Neural crest cell (in vitro differentiated cells): ENCODE measurements around the gene CACNA1A. TPM values are rescaled to one million over a fixed set of nuclear protein-coding genes. Genes with fewer than 3 reads are reported as not detected.

Source experiments
- DNase-seq: peaks from one replicate; pipeline ENCODE4 v3.0.0; 2021; ENCODE audit warnings: low read depth, mixed read lengths, low spot score
- H3K27ac Mint-ChIP-seq: one replicate; pipeline ENCODE4 v1.8.0; 2021; ENCODE audit warnings: mild to moderate bottlenecking, mixed read lengths; ENCODE audit not compliant: unreplicated experiment
- H3K27me3 Mint-ChIP-seq: 2 replicates; pipeline ENCODE4 v1.8.0; 2021; ENCODE audit warnings: low read depth, mild to moderate bottlenecking, mixed read lengths
- H3K36me3 Mint-ChIP-seq: 2 replicates; pipeline ENCODE4 v1.8.0; 2021; ENCODE audit warnings: low read depth, mild to moderate bottlenecking, mixed read lengths
- H3K4me1 Mint-ChIP-seq: 2 replicates; pipeline ENCODE4 v1.8.0; 2021; ENCODE audit warnings: mixed read lengths
- H3K4me3 Mint-ChIP-seq: one replicate; pipeline ENCODE4 v1.8.0; 2021; ENCODE audit warnings: mild to moderate bottlenecking, mixed read lengths
- H3K9me3 Mint-ChIP-seq: 2 replicates; pipeline ENCODE4 v1.8.0; 2021; ENCODE audit warnings: mixed read lengths
- CTCF ChIP-seq: fragments of 200-600 bp; sonication (generic); conservative IDR thresholded peaks from 2 replicates; pipeline ENCODE4 v1.5.0; 2021; ENCODE audit warnings: antibody characterized with exemption, mild to moderate bottlenecking
- total RNA-seq: library from RNA; stranded (reverse); gene quantifications from 2 replicates; pipeline ENCODE4 v1.2.1, GENCODE V29; 2021

The CACNA1A gene
- total RNA-seq, 1 donor from 2014 or later: 2.8 TPM

DNA sequence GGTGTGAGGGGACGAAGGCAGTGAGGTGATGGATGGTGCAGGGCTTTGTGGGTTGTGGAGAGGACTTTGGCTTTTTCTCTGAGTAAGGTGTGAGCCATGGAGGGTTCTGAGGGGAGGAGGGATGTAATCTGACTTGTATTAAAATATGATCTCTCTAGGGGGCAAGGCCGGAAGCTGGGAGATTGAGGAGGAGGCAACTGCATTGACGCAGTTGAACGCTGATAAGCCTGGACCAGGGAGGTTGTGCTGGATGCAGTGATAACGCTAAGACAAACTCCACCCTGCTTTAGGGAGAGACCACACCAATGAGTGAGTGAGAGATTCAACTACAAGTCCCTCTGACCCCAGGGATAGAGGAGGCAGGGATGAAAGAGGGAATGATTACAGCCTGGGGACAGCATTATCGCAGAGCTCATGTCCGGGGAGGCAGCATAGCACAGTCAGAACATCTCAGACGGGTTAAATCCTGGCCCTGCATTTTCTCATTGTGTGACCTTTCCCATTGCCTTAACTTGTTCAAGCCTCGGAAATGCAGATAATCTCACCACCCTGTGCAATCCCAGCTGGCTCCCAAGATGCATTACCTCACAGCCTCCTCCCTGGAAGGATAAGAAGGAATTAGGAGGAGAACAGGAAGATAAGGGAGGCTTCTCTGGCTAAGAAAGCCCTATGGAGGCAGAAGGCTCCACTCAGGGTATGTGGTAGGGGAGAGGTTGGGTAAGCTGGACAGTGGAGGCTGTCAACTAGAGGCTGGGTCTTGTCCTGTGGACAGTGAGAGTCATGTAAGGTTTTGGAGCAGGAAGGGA, 124.2 kb downstream of the CACNA1A start:
- TF ChIP-seq CTCF: no peak
- Mint-ChIP-seq H3K4me1 (no peaks in the 10 kb centered on the region), H3K36me3 (no peaks in the 10 kb centered on the region), H3K4me3 (no peak overlapping the region), H3K27ac (no peak overlapping the region), H3K9me3 (no peaks in the 10 kb centered on the region), H3K27me3 (peaks cover 10% of the 10 kb centered on the region)
- DNase-seq: no peak

GRCh38 chr19:13376537-13376936, 129.7 kb downstream of the CACNA1A start:
- DNase-seq: no peak
- Mint-ChIP-seq H3K27ac (no peak overlapping the region), H3K9me3 (peaks cover 3% of the 10 kb centered on the region), H3K36me3 (no peaks in the 10 kb centered on the region), H3K27me3 (peaks cover 17% of the 10 kb centered on the region), H3K4me3 (no peak overlapping the region), H3K4me1 (no peaks in the 10 kb centered on the region)
- no peak for TF ChIP-seq CTCF

DNA sequence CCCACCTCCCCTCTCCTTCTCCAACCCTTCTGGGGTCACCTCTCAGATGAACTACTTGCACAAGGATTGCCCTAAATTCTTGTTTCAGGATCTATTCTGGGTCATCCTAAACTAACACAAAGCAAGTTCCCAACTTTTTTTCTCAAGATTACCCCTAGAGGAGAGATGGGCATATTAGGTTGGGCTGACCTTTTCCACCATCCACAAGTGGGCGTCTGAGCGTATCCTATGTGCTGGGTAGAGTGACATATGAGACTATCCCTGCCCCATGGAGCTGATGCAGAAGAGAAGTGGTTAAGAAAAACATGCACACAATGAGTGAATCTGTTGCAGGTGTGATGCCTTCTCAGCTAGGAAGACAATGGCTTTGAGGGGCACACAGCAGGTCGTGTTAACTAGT, 132.7 kb downstream of the CACNA1A start:
- no peaks in the 10 kb centered on the region for H3K36me3 Mint-ChIP-seq
- H3K9me3 Mint-ChIP-seq: peaks cover 3% of the 10 kb centered on the region
- TF ChIP-seq CTCF: no peak
- no peak for DNase-seq
- no peaks in the 10 kb centered on the region for H3K4me1 Mint-ChIP-seq
- H3K4me3 Mint-ChIP-seq: no peak overlapping the region
- peaks cover 18% of the 10 kb centered on the region for H3K27me3 Mint-ChIP-seq
- H3K27ac Mint-ChIP-seq: no peak overlapping the region

DNA sequence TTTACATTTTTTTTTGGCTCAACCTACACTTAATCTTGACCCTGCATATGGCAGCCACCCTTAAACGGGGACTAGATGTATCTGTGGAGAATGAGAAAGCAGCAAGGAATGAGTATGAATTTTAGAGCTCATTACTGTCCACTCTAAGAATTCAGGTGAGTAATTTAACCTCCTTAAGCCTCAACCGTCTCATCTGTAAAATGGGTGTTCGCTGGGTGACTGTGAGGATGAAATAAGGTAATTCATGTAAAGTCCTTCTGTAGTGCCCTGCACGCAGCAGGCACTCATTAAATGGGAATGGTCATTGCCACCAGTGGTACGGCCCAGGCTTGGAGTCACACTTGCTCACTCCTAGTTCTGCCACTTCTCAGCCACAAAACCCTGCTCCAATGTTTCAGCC, 135.3 kb downstream of the CACNA1A start:
- Mint-ChIP-seq H3K4me1 (no peaks in the 10 kb centered on the region), H3K27ac (no peak overlapping the region), H3K36me3 (no peaks in the 10 kb centered on the region), H3K27me3 (peaks cover 14% of the 10 kb centered on the region), H3K4me3 (no peak overlapping the region), H3K9me3 (peaks cover 3% of the 10 kb centered on the region)
- no peak for DNase-seq
- no peak for TF ChIP-seq CTCF

- Mint-ChIP-seq H3K27me3 (peaks cover 17% of the 10 kb centered on the region), H3K9me3 (no peaks in the 10 kb centered on the region), H3K36me3 (no peaks in the 10 kb centered on the region), H3K27ac (no peak overlapping the region), H3K4me1 (no peaks in the 10 kb centered on the region), H3K4me3 (no peak overlapping the region)
- peak; percentile 29 for DNase-seq
- TF ChIP-seq CTCF: peak; percentile 59
Observed at GRCh38 chr19:13366529-13367143, 139.6 kb downstream of the CACNA1A start.
